HG02588 (cell line): ENCODE measurements around the gene MYLK.

Experiments
- ATAC-seq: cut with Tn5 transposase; IDR thresholded peaks from one replicate; pipeline ENCODE4 v1.9.1; 2021; ENCODE audit warnings: mild to moderate bottlenecking, moderate library complexity; ENCODE audit not compliant: unreplicated experiment

Gene MYLK

GRCh38 chr3:123876858-123877257 is 7.3 kb downstream of the MYLK start:
- no peak for ATAC-seq

GRCh38 chr3:123872621-123873020 is 11.5 kb downstream of the MYLK start:
- no peak for ATAC-seq

GRCh38 chr3:123871946-123872345 is 12.2 kb downstream of the MYLK start:
- no peak for ATAC-seq

- ATAC-seq = no peak
Measured at GRCh38 chr3:123870033-123870432, 14.1 kb downstream of the MYLK start.

- no peak for ATAC-seq
Measured at GRCh38 chr3:123869165-123869564, 15.0 kb downstream of the MYLK start.

DNA sequence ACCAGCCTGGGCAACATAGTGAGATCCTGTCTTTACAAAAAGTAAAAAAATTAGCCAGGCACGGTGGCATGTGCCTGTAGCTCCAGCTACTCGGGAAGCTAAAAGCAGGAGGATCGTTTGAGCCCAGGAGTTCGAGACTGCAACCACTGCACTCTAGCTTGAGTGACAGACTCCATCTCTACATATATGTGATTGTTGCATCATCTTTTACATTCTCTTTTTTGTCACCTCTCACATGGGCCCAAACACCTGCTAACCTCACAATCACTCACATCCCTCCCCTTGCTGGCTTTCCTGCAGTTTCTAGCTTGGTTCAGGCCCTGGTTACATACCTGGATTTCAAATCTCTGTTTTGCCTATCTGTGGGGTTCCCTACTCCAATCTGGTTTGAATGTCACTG is 19.4 kb downstream of the MYLK start:
- no peak for ATAC-seq

- no peak for ATAC-seq
Measured at GRCh38 chr3:123862152-123862551, 22.0 kb downstream of the MYLK start.

- no peak for ATAC-seq
Measured at GRCh38 chr3:123861081-123861836, 22.9 kb downstream of the MYLK start.

- no peak for ATAC-seq
Measured at GRCh38 chr3:123859177-123859576, 25.0 kb downstream of the MYLK start.

- ATAC-seq = no peak
Measured at GRCh38 chr3:123854905-123855304, 29.2 kb downstream of the MYLK start.

- ATAC-seq = no peak
Measured at GRCh38 chr3:123853686-123854372, 30.3 kb downstream of the MYLK start.

- ATAC-seq = no peak
Measured at GRCh38 chr3:123847209-123847608, 36.9 kb downstream of the MYLK start.

- no peak for ATAC-seq
Measured at GRCh38 chr3:123843668-123844067, 40.5 kb downstream of the MYLK start.

- no peak for ATAC-seq
Measured at GRCh38 chr3:123842711-123843110, 41.4 kb downstream of the MYLK start.

- no peak for ATAC-seq
Measured at GRCh38 chr3:123841476-123842238, 42.5 kb downstream of the MYLK start.

- no peak for ATAC-seq
Measured at GRCh38 chr3:123840961-123841360, 43.2 kb downstream of the MYLK start.

DNA sequence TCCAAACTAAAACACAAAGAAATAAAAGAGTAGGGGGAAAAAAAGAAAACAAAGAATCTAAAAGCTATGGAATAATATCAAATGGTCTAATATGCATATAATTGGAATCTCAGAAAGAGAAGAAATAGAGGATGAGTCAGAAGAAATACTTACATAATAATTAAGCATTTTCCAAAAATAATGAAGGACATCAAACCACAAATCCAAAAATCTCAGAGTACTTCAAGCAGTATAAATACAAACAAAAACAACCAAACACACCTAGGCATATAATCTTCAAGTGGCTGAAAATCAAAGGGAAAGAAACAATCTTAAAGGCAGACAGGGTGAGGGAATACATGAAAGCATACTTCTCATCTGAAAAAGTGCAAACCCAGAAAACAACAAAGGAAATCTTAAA is 46.3 kb downstream of the MYLK start:
- no peak for ATAC-seq

DNA sequence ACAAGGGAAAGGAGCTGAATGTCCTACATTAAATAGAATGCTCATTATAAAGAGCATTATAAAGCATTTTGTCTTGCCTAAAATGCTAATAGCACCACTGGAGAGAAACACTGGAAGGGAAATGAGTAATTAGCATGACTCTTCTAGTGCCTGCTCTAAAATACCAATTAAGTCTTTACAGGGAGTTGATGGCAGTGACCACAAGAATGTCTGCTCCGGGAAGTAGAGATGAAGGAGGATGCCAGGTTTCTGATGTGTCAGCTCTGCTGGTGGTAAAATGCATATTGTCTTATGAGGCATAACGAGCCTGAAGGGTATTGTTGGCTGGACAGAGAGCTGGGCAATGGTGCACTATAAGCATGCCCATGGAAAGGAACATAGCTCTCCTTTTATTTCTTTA is 49.5 kb downstream of the MYLK start:
- no peak for ATAC-seq

- ATAC-seq = no peak
Measured at GRCh38 chr3:123833398-123833785, 50.7 kb downstream of the MYLK start.

DNA sequence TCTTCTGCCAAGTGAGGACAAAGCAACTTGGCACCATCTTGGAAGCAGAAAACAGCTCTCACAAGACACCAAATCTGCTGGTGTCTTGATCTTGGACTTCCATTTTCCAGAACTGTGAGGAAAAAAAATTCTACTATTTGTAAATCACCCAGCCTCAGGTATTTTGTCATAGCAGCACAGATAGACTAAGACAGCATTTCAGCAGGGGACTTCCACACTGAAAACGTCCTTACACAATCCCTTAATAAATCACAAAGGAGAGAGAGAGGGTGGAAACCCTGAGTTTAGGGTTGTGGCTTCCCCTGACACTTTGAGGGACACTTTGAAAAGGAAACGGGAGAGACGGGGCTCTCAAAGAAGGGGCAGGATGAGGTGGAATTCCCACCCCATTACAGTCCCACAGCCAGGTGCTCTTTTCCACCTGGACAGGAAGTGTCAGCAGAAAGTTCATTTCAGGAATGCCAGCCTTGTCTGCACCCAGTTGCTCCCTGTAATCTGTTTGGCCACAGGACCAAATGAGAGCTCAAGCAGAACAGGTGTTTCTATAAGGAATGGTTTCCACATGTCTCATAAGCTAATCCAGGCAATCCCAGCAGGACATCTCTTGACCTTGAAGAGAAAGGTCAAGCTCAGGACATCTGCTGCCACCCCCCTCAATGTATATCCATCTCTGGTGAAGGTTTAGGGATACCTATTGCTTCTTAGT is 51.3 kb downstream of the MYLK start:
- ATAC-seq = no peak

GRCh38 chr3:123831420-123831819 is 52.7 kb downstream of the MYLK start:
- ATAC-seq = no peak
